Parathyroid adenoma (tissue), 2 donors: Measurements from ENCODE around the gene OSBPL5.

Source experiments
- H2AFZ ChIP-seq: fragments of 300-600 bp; sonication (generic); one replicate; pipeline ENCODE4 v1.7.0; 2017; ENCODE audit warnings: antibody characterized with exemption, mild to moderate bottlenecking
- H3K27ac ChIP-seq: fragments of 300-600 bp; sonication (generic); one replicate; pipeline ENCODE4 v1.7.0; 2017
- H3K27me3 ChIP-seq: fragments of 300-600 bp; sonication (generic); one replicate; pipeline ENCODE4 v1.7.0; 2017; ENCODE audit warnings: low read length; ENCODE audit not compliant: control insufficient read depth, insufficient read depth
- H3K36me3 ChIP-seq: fragments of 300-600 bp; sonication (generic); one replicate; pipeline ENCODE4 v1.7.0; 2017; ENCODE audit warnings: low read length; ENCODE audit not compliant: control insufficient read depth, insufficient read depth
- H3K4me1 ChIP-seq: fragments of 300-600 bp; sonication (generic); one replicate; pipeline ENCODE4 v1.7.0; 2017; ENCODE audit warnings: control low read depth
- H3K4me2 ChIP-seq: fragments of 300-600 bp; sonication (generic); one replicate; pipeline ENCODE4 v1.7.0; 2017; ENCODE audit warnings: low read length
- H3K4me3 ChIP-seq: fragments of 300-600 bp; sonication (generic); one replicate; pipeline ENCODE4 v1.7.0; 2017; ENCODE audit warnings: low read depth, low read length
- H3K79me2 ChIP-seq: fragments of 300-600 bp; sonication (generic); one replicate; pipeline ENCODE4 v1.7.0; 2017; ENCODE audit warnings: control low read depth
- H3K9ac ChIP-seq: fragments of 300-600 bp; sonication (generic); one replicate; pipeline ENCODE4 v1.7.0; 2017; ENCODE audit warnings: mild to moderate bottlenecking
- H3K9me3 ChIP-seq: fragments of 300-600 bp; sonication (generic); one replicate; pipeline ENCODE4 v1.7.0; 2017; ENCODE audit warnings: low read length; ENCODE audit not compliant: control insufficient read depth
- CTCF ChIP-seq: fragments of 300-600 bp; sonication (generic); IDR thresholded peaks from one replicate; pipeline ENCODE4 v1.7.0; 2017; ENCODE audit warnings: antibody characterized with exemption, mild to moderate bottlenecking
- donor health status: primary hyperparathyroidism.

Gene OSBPL5

GRCh38 chr11:3161309-3161708, 3.8 kb downstream of the OSBPL5 start:
- no peaks in the 10 kb centered on the region for H3K27me3 ChIP-seq
- no peak overlapping the region for H3K9ac ChIP-seq
- no peak overlapping the region for H3K4me2 ChIP-seq
- H3K36me3 ChIP-seq = no peaks in the 10 kb centered on the region
- no peak overlapping the region for H2AFZ ChIP-seq
- no peak for TF ChIP-seq CTCF
- H3K4me3 ChIP-seq = no peak overlapping the region
- H3K79me2 ChIP-seq = no peaks in the 10 kb centered on the region
- H3K9me3 ChIP-seq = no peaks in the 10 kb centered on the region
- peaks cover 14% of the 10 kb centered on the region for H3K4me1 ChIP-seq
- peak overlapping the region; percentile 36 for H3K27ac ChIP-seq

- Histone ChIP-seq H3K79me2 (no peaks in the 10 kb centered on the region), H3K4me3 (peak overlapping the region; percentile 37), H3K4me2 (peak overlapping the region; percentile 38), H3K27ac (peak overlapping the region; percentile 36), H3K9ac (no peak overlapping the region), H3K4me1 (peaks cover 11% of the 10 kb centered on the region), H3K9me3 (no peaks in the 10 kb centered on the region), H3K36me3 (no peaks in the 10 kb centered on the region), H3K27me3 (no peaks in the 10 kb centered on the region), H2AFZ (peak overlapping the region; percentile 42)
- no peak for TF ChIP-seq CTCF
Observed at GRCh38 chr11:3160252-3161031, 4.7 kb downstream of the OSBPL5 start.

GRCh38 chr11:3159296-3160190, 5.6 kb downstream of the OSBPL5 start:
- peaks cover 11% of the 10 kb centered on the region for H3K4me1 ChIP-seq
- no peak overlapping the region for H3K9ac ChIP-seq
- no peaks in the 10 kb centered on the region for H3K27me3 ChIP-seq
- no peaks in the 10 kb centered on the region for H3K36me3 ChIP-seq
- H2AFZ ChIP-seq = peak overlapping the region; percentile 42
- no peaks in the 10 kb centered on the region for H3K79me2 ChIP-seq
- H3K9me3 ChIP-seq = no peaks in the 10 kb centered on the region
- H3K4me3 ChIP-seq = peak overlapping the region; percentile 37
- no peak overlapping the region for H3K27ac ChIP-seq
- TF ChIP-seq CTCF = no peak
- peak overlapping the region; percentile 38 for H3K4me2 ChIP-seq

- Histone ChIP-seq H3K9me3 (no peaks in the 10 kb centered on the region), H3K4me1 (peaks cover 13% of the 10 kb centered on the region), H3K9ac (no peak overlapping the region), H3K36me3 (no peaks in the 10 kb centered on the region), H3K4me2 (no peak overlapping the region), H2AFZ (no peak overlapping the region), H3K79me2 (no peaks in the 10 kb centered on the region), H3K27me3 (no peaks in the 10 kb centered on the region), H3K27ac (no peak overlapping the region), H3K4me3 (no peak overlapping the region)
- TF ChIP-seq CTCF = no peak
Observed at GRCh38 chr11:3158821-3159220, 6.3 kb downstream of the OSBPL5 start.
